Keratinocyte (primary cell): ENCODE data around the gene MGAT3.

ENCODE experiments used
- CTCF ChIP-seq, 3 experiments: IDR thresholded peaks in 1 of 3; conservative IDR thresholded peaks in 1 of 3; optimal IDR thresholded peaks in 1 of 3; 2 replicates in 2 of 3; 3 replicates in 1 of 3; pipeline versions ENCODE3 to v1.5.1; 2011; ENCODE audit warnings: low read length in 3 of 3, mild to moderate bottlenecking in 3 of 3, moderate library complexity in 2 of 3, control low read depth in 1 of 3, inconsistent platforms in 1 of 3; ENCODE audit not compliant: insufficient read depth in 2 of 3; ENCODE audit errors: extremely low read depth in 1 of 3
- EZH2 ChIP-seq: IDR thresholded peaks from one replicate; pipeline ENCODE4 v1.6.1; 2012; ENCODE audit warnings: inconsistent platforms, mild to moderate bottlenecking, low read length, moderate library complexity

DNA sequence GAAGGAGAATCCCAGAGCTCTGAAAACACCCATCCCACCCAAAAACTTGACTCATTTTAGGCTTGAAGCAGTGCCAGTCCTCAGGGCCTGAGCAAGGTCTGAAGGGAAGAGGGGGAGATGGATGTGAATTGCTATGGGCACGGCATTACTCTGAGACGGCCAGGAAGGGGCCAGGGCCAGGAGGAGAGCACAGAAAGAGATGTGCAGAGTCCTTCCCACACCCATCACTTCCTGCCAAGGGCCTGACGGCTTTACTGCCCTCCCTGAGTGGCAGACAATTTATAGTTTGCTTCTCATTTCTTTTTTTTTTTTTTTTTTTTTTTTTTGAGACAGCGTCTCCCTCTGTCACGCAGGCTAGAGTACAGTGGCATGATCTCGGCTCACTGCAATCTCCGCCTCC lies 34.7 kb upstream of the MGAT3 start:
- TF ChIP-seq CTCF (optimal IDR thresholded peaks at IDR 0.05 in 1 of 3, IDR thresholded peaks at IDR 0.05 in 1 of 3, conservative IDR thresholded peaks at IDR 0.05 in 1 of 3; ENCODE audit: extremely low read depth in 1 of 3, insufficient read depth in 2 of 3, low read length in 3 of 3), result no peak
- TF ChIP-seq EZH2, result no peak
